ENCODE data around the gene ANO10.
"Not testable (repeated sequence)": the region's sequence is repeated elsewhere in the genome, so short reads cannot be mapped to it uniquely, and the experiment has no call there.

ANO10 gene

GRCh38 chr3:43581343-43581742, 40.5 kb downstream of the ANO10 start:
- no peak overlapping the region for H3K4me3 ChIP-seq (ENCODE audit: extremely low read depth, insufficient read depth, low read length, poor library complexity, severe bottlenecking)
- no peaks in the 10 kb centered on the region for H3K4me1 ChIP-seq (ENCODE audit: control insufficient read depth, insufficient read depth, low read length, poor library complexity, severe bottlenecking)
- WGBS, 2 experiments (ENCODE audit: insufficient coverage in 2 of 2): no CpG with 5 or more reads among the region's 2 CpGs
- H3K36me3 ChIP-seq (ENCODE audit: control insufficient read depth, insufficient read depth, low read length): peaks cover 11% of the 10 kb centered on the region
- no peak overlapping the region for H3K27ac ChIP-seq (ENCODE audit: low read depth, low read length, severe bottlenecking)
- H3K9me3 ChIP-seq (ENCODE audit: control insufficient read depth, low read length): no peaks in the 10 kb centered on the region

DNA sequence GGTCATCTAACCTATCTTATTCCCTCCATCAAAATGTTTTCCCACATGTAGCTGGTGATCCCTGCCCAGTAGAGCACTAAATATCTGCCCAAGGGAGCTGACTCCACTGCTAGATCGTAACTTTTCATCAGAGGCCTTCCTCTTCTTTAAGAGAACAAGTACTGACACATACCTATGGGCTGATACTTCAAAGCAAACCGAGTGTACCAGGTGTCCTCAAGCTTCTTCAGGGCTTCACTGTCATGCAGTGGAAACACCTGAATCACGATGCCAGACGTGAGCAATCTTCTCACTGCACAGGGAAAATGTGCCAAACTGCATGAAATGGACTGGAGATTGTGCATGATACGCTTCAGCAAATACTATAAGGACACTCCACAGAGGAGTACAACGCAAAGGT, 41.6 kb downstream of the ANO10 start:
- Histone ChIP-seq H3K4me3 (ENCODE audit: extremely low read depth, insufficient read depth, low read length, poor library complexity, severe bottlenecking) (no peak overlapping the region), H3K36me3 (ENCODE audit: control insufficient read depth, insufficient read depth, low read length) (peaks cover 16% of the 10 kb centered on the region), H3K9me3 (ENCODE audit: control insufficient read depth, low read length) (no peaks in the 10 kb centered on the region), H3K4me1 (ENCODE audit: control insufficient read depth, insufficient read depth, low read length, poor library complexity, severe bottlenecking) (no peaks in the 10 kb centered on the region), H3K27ac (ENCODE audit: low read depth, low read length, severe bottlenecking) (no peak overlapping the region)
- 96 to 98% methylated on average over 4 to 5 of the region's 6 CpGs for WGBS, 2 experiments (ENCODE audit: insufficient coverage in 2 of 2)

DNA sequence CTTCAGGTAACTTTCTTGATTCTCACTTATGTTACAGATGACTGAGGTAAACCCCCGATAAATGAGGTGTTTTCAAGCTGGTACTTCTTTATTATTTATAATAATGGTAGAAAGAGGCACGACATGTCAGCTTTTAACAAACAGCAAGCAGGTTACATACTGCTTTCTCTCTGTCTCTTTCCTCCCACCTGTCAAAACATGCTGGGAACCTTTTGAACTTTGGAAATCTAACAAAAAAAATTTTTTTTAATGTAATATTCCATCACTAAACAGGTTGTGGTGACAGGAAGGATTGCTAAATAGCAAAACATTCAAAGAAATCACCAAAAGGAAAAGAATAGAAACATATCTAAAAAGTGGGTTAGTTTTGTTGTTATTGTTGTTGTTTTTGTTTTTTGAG, 48.2 kb downstream of the ANO10 start:
- H3K4me1 ChIP-seq (ENCODE audit: control insufficient read depth, insufficient read depth, low read length, poor library complexity, severe bottlenecking): no peaks in the 10 kb centered on the region
- H3K27ac ChIP-seq (ENCODE audit: low read depth, low read length, severe bottlenecking): no peak overlapping the region
- peaks cover 18% of the 10 kb centered on the region for H3K36me3 ChIP-seq (ENCODE audit: control insufficient read depth, insufficient read depth, low read length)
- WGBS, 2 experiments (ENCODE audit: insufficient coverage in 2 of 2): no CpG with 5 or more reads among the region's 2 CpGs
- no peak overlapping the region for H3K4me3 ChIP-seq (ENCODE audit: extremely low read depth, insufficient read depth, low read length, poor library complexity, severe bottlenecking)
- no peaks in the 10 kb centered on the region for H3K9me3 ChIP-seq (ENCODE audit: control insufficient read depth, low read length)

GRCh38 chr3:43565661-43566341, 56.0 kb downstream of the ANO10 start:
- H3K9me3 ChIP-seq (ENCODE audit: control insufficient read depth, low read length); H3K36me3 ChIP-seq (ENCODE audit: control insufficient read depth, insufficient read depth, low read length); H3K4me3 ChIP-seq (ENCODE audit: extremely low read depth, insufficient read depth, low read length, poor library complexity, severe bottlenecking); H3K27ac ChIP-seq (ENCODE audit: low read depth, low read length, severe bottlenecking); H3K4me1 ChIP-seq (ENCODE audit: control insufficient read depth, insufficient read depth, low read length, poor library complexity, severe bottlenecking): not testable (repeated sequence)
- WGBS, 2 experiments (ENCODE audit: insufficient coverage in 2 of 2): 50 to 65% methylated on average over 2 to 12 of the region's 30 CpGs

- Histone ChIP-seq H3K27ac (ENCODE audit: low read depth, low read length, severe bottlenecking) (no peak overlapping the region), H3K9me3 (ENCODE audit: control insufficient read depth, low read length) (no peaks in the 10 kb centered on the region), H3K36me3 (ENCODE audit: control insufficient read depth, insufficient read depth, low read length) (peaks cover 9% of the 10 kb centered on the region), H3K4me3 (ENCODE audit: extremely low read depth, insufficient read depth, low read length, poor library complexity, severe bottlenecking) (no peak overlapping the region), H3K4me1 (ENCODE audit: control insufficient read depth, insufficient read depth, low read length, poor library complexity, severe bottlenecking) (no peaks in the 10 kb centered on the region)
Measured at GRCh38 chr3:43559961-43560360, 61.9 kb downstream of the ANO10 start.

- no peak overlapping the region for H3K4me3 ChIP-seq (ENCODE audit: extremely low read depth, insufficient read depth, low read length, poor library complexity, severe bottlenecking)
- no peaks in the 10 kb centered on the region for H3K9me3 ChIP-seq (ENCODE audit: control insufficient read depth, low read length)
- no peaks in the 10 kb centered on the region for H3K4me1 ChIP-seq (ENCODE audit: control insufficient read depth, insufficient read depth, low read length, poor library complexity, severe bottlenecking)
- 91 to 100% methylated on average over 1 of the region's 1 CpG for WGBS, 2 experiments (ENCODE audit: insufficient coverage in 2 of 2)
- peaks cover 23% of the 10 kb centered on the region for H3K36me3 ChIP-seq (ENCODE audit: control insufficient read depth, insufficient read depth, low read length)
- no peak overlapping the region for H3K27ac ChIP-seq (ENCODE audit: low read depth, low read length, severe bottlenecking)
Measured at GRCh38 chr3:43558171-43558570, 63.6 kb downstream of the ANO10 start.

DNA sequence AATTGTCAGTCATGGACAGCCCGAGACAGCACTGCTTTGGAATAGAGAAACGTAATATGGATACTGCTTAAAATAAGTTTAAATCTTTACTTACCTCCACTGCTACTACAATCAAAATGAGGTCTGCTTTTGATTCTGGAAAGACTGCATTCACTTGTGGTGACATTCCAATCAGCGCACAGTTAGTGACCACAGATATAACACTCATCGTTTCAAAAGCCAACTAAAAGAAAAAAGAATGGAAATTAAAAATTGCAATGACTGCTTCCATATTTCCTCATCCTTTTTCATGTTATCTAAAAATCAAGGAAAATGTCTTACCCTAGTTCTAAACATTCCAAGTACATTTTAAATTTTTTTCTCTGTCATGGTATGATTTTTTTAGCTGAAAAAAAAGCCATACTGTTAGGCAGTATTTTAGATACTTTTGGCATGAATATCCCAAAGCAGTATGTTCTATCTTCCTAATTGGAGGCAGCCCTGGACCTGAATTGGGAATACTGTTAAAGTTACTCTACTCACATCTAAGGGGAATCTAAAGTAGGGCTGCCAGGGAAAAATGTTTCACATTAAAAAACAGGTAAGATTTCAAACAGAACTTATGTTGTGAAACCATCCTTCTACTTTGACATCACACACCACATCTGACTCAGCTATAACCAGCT, 72.1 kb downstream of the ANO10 start:
- WGBS, 2 experiments (ENCODE audit: insufficient coverage in 2 of 2): no CpG with 5 or more reads among the region's 4 CpGs
- Histone ChIP-seq H3K4me1 (ENCODE audit: control insufficient read depth, insufficient read depth, low read length, poor library complexity, severe bottlenecking) (no peaks in the 10 kb centered on the region), H3K36me3 (ENCODE audit: control insufficient read depth, insufficient read depth, low read length) (peaks cover 28% of the 10 kb centered on the region), H3K9me3 (ENCODE audit: control insufficient read depth, low read length) (no peaks in the 10 kb centered on the region), H3K4me3 (ENCODE audit: extremely low read depth, insufficient read depth, low read length, poor library complexity, severe bottlenecking) (no peak overlapping the region), H3K27ac (ENCODE audit: low read depth, low read length, severe bottlenecking) (no peak overlapping the region)

GRCh38 chr3:43544277-43544676, 77.5 kb downstream of the ANO10 start:
- H3K4me3 ChIP-seq (ENCODE audit: extremely low read depth, insufficient read depth, low read length, poor library complexity, severe bottlenecking); H3K9me3 ChIP-seq (ENCODE audit: control insufficient read depth, low read length); H3K27ac ChIP-seq (ENCODE audit: low read depth, low read length, severe bottlenecking); H3K4me1 ChIP-seq (ENCODE audit: control insufficient read depth, insufficient read depth, low read length, poor library complexity, severe bottlenecking); H3K36me3 ChIP-seq (ENCODE audit: control insufficient read depth, insufficient read depth, low read length): not testable (repeated sequence)
- 85 to 100% methylated on average over 3 of the region's 3 CpGs for WGBS, 2 experiments (ENCODE audit: insufficient coverage in 2 of 2)

- 100% methylated on average over 2 of the region's 4 CpGs for WGBS, 2 experiments (ENCODE audit: insufficient coverage in 2 of 2)
Measured at GRCh38 chr3:43542328-43543043, 79.3 kb downstream of the ANO10 start.

DNA sequence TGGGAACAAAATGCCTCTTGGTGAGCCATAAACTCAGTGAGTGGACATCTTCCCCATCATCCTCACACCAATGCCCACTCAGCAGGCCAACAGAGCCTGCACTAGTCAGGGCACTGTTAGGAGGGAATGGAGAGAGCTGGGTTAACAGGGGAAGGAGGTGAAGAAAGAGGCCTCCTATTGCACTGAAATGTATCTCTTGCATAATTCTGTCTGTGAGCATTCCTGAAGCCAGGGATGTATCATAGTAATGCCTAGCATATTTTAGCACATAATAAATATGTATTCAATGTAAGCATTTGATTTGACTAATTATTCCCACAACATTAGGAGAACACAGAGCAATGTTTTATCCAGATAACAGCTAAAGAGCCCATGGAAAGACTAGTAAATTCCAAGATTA, 81.2 kb downstream of the ANO10 start:
- H3K9me3 ChIP-seq (ENCODE audit: control insufficient read depth, low read length): no peaks in the 10 kb centered on the region
- H3K4me3 ChIP-seq (ENCODE audit: extremely low read depth, insufficient read depth, low read length, poor library complexity, severe bottlenecking): no peak overlapping the region
- no peak overlapping the region for H3K27ac ChIP-seq (ENCODE audit: low read depth, low read length, severe bottlenecking)
- H3K36me3 ChIP-seq (ENCODE audit: control insufficient read depth, insufficient read depth, low read length): peaks cover 3% of the 10 kb centered on the region
- no peaks in the 10 kb centered on the region for H3K4me1 ChIP-seq (ENCODE audit: control insufficient read depth, insufficient read depth, low read length, poor library complexity, severe bottlenecking)

More at GRCh38 chr3:43542328-43543043, 79.3 kb downstream of the ANO10 start:
- no peak overlapping the region for H3K4me3 ChIP-seq (ENCODE audit: extremely low read depth, insufficient read depth, low read length, poor library complexity, severe bottlenecking)
- no peak overlapping the region for H3K27ac ChIP-seq (ENCODE audit: low read depth, low read length, severe bottlenecking)
- H3K4me1 ChIP-seq (ENCODE audit: control insufficient read depth, insufficient read depth, low read length, poor library complexity, severe bottlenecking): no peaks in the 10 kb centered on the region
- H3K9me3 ChIP-seq (ENCODE audit: control insufficient read depth, low read length): no peaks in the 10 kb centered on the region
- H3K36me3 ChIP-seq (ENCODE audit: control insufficient read depth, insufficient read depth, low read length): peaks cover 3% of the 10 kb centered on the region

DNA sequence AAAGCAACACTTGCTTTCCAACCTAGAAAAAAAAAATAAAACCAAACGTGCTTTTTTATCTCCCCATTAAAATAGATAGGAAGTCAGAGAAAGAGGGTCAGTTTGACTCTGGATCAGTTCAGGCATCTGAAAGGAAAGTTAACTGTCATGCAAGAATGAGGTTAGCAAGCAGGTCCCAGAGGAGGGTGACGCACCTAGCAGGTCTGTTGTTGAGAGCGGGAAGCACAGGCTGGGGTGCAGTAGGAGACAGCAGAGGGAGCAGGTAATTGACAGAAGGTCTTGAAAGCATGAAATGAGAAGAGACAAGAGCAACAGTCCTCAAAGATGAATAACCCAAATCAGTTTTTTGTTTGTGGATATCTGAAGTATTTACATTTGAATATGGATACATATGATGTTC, 82.5 kb downstream of the ANO10 start:
- WGBS, 2 experiments (ENCODE audit: insufficient coverage in 2 of 2): 78 to 85% methylated on average over 2 of the region's 3 CpGs
- Histone ChIP-seq H3K4me1 (ENCODE audit: control insufficient read depth, insufficient read depth, low read length, poor library complexity, severe bottlenecking) (no peaks in the 10 kb centered on the region), H3K27ac (ENCODE audit: low read depth, low read length, severe bottlenecking) (no peak overlapping the region), H3K36me3 (ENCODE audit: control insufficient read depth, insufficient read depth, low read length) (peaks cover 3% of the 10 kb centered on the region), H3K9me3 (ENCODE audit: control insufficient read depth, low read length) (no peaks in the 10 kb centered on the region), H3K4me3 (ENCODE audit: extremely low read depth, insufficient read depth, low read length, poor library complexity, severe bottlenecking) (no peak overlapping the region)

Measured in mesodermal cell (in vitro differentiated cells).